ENCODE measurements around the gene ZNF784.
A peak's percentile ranks its signal among the peaks of the same experiment; 100 is the strongest.
"Not testable (repeated sequence)": the region's sequence is repeated elsewhere in the genome, so short reads cannot be mapped to it uniquely, and the experiment has no call there.

The ZNF784 gene

GRCh38 chr19:55578761-55579747 is 45.3 kb downstream of the ZNF784 start:
- no peaks in the 10 kb centered on the region for H3K36me3 ChIP-seq (ENCODE audit: control insufficient read depth, insufficient read depth, low read length)
- no peak overlapping the region for H3K9ac ChIP-seq
- peak overlapping the region; percentile 86 for H3K4me3 ChIP-seq (ENCODE audit: low read depth, low read length)
- H3K9me3 ChIP-seq (ENCODE audit: control insufficient read depth, low read length) = no peaks in the 10 kb centered on the region
- peaks cover 11% of the 10 kb centered on the region for H3K4me1 ChIP-seq
- H3K27ac ChIP-seq = no peak overlapping the region
- H3K79me2 ChIP-seq = no peaks in the 10 kb centered on the region
- no peaks in the 10 kb centered on the region for H3K27me3 ChIP-seq (ENCODE audit: control insufficient read depth, insufficient read depth, low read length)
- TF ChIP-seq CTCF (IDR thresholded peaks at IDR 0.05) = no peak
- peak overlapping the region; percentile 68 for H3K4me2 ChIP-seq (ENCODE audit: low read length)
- no peak overlapping the region for H2AFZ ChIP-seq

- H3K27me3 ChIP-seq (ENCODE audit: control insufficient read depth, insufficient read depth, low read length) = no peaks in the 10 kb centered on the region
- no peaks in the 10 kb centered on the region for H3K36me3 ChIP-seq (ENCODE audit: control insufficient read depth, insufficient read depth, low read length)
- no peak overlapping the region for H3K27ac ChIP-seq
- no peaks in the 10 kb centered on the region for H3K79me2 ChIP-seq
- no peak overlapping the region for H3K4me3 ChIP-seq (ENCODE audit: low read depth, low read length)
- TF ChIP-seq CTCF (IDR thresholded peaks at IDR 0.05) = no peak
- no peak overlapping the region for H3K4me2 ChIP-seq (ENCODE audit: low read length)
- no peaks in the 10 kb centered on the region for H3K9me3 ChIP-seq (ENCODE audit: control insufficient read depth, low read length)
- peaks cover 11% of the 10 kb centered on the region for H3K4me1 ChIP-seq
- H2AFZ ChIP-seq = no peak overlapping the region
- H3K9ac ChIP-seq = no peak overlapping the region
Measured at GRCh38 chr19:55578031-55578760, 46.2 kb downstream of the ZNF784 start.

GRCh38 chr19:55576746-55577145 is 47.6 kb downstream of the ZNF784 start:
- no peaks in the 10 kb centered on the region for H3K9me3 ChIP-seq (ENCODE audit: control insufficient read depth, low read length)
- H3K4me3 ChIP-seq (ENCODE audit: low read depth, low read length) = no peak overlapping the region
- no peaks in the 10 kb centered on the region for H3K27me3 ChIP-seq (ENCODE audit: control insufficient read depth, insufficient read depth, low read length)
- H2AFZ ChIP-seq = no peak overlapping the region
- no peaks in the 10 kb centered on the region for H3K36me3 ChIP-seq (ENCODE audit: control insufficient read depth, insufficient read depth, low read length)
- no peak for TF ChIP-seq CTCF (IDR thresholded peaks at IDR 0.05)
- H3K4me2 ChIP-seq (ENCODE audit: low read length) = no peak overlapping the region
- H3K4me1 ChIP-seq = peaks cover 8% of the 10 kb centered on the region
- H3K79me2 ChIP-seq = no peaks in the 10 kb centered on the region
- H3K9ac ChIP-seq = no peak overlapping the region
- H3K27ac ChIP-seq = no peak overlapping the region

- not testable (repeated sequence) for H2AFZ ChIP-seq; H3K4me2 ChIP-seq (ENCODE audit: low read length); H3K4me3 ChIP-seq (ENCODE audit: low read depth, low read length); H3K27ac ChIP-seq; H3K27me3 ChIP-seq (ENCODE audit: control insufficient read depth, insufficient read depth, low read length); H3K79me2 ChIP-seq; H3K9me3 ChIP-seq (ENCODE audit: control insufficient read depth, low read length); H3K36me3 ChIP-seq (ENCODE audit: control insufficient read depth, insufficient read depth, low read length); H3K9ac ChIP-seq; H3K4me1 ChIP-seq
Measured at GRCh38 chr19:55573929-55574328, 50.4 kb downstream of the ZNF784 start.

Data from parathyroid adenoma (tissue), 2 donors.